Gastroesophageal sphincter (tissue), 3 donors: ENCODE results near the gene CUX1.

Source experiments
- CTCF ChIP-seq, 4 experiments: fragments of 200-600 bp in 2 of 4; fragments of 450-650 bp in 2 of 4; sonication (generic) in 1 of 4; IDR thresholded peaks; one replicate each; pipeline ENCODE4 v1.5.1; 2017 to 2019; ENCODE audit warnings: antibody characterized with exemption in 4 of 4, mild to moderate bottlenecking in 2 of 4, moderate library complexity in 2 of 4
- EP300 ChIP-seq: sonication (generic); formaldehyde crosslinking; IDR thresholded peaks from one replicate; pipeline ENCODE4 v1.6.1; 2017; ENCODE audit warnings: antibody characterized with exemption, mild to moderate bottlenecking
- POLR2A ChIP-seq, 2 donors: fragments of 450-650 bp; IDR thresholded peaks; one replicate each; pipeline ENCODE4 v1.6.1; 2017; ENCODE audit warnings: antibody characterized with exemption in 2 of 2, mild to moderate bottlenecking in 2 of 2, moderate library complexity in 1 of 2
- POLR2AphosphoS5 ChIP-seq: sonication (generic); formaldehyde crosslinking; IDR thresholded peaks from one replicate; pipeline ENCODE4 v1.6.1; 2017; ENCODE audit warnings: antibody characterized with exemption

- TF ChIP-seq CTCF (IDR thresholded peaks at IDR 0.05) (no peak), EP300 (no peak), POLR2A (IDR thresholded peaks at IDR 0.05) (no peak), POLR2AphosphoS5 (no peak)
Measured at GRCh38 chr7:102066476-102066875, 249.1 kb downstream of the CUX1 start.
